Measurements from ENCODE around the gene ZSCAN4. TPM values are rescaled to one million over a fixed set of nuclear protein-coding genes. Genes with fewer than 3 reads are reported as not detected.

Gene ZSCAN4
- polyA plus RNA-seq, 2 of the 4 experiments (the other 2 are of a cell fraction), result 0.04 TPM; not detected in 1

DNA sequence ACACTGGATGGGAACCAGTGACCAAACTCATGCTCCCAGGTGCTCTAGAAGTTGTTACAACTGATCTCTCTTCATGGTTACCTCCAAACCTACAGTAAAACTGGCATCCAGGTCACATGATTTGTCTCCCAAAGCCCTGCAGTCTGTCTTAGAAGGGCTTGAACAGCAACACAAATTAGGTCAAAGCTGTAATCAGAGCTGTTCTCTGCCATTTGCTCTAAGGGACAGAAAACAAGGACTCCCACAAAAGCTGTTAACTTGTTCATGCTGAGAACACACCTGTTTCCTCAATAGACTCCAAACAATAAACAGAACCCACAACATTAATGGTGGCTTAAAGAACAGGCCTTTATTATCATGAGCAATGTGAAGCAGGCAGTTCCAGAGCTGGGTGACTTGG, 50.7 kb downstream of the ZSCAN4 start:
- Histone ChIP-seq H3K9me3 (peaks cover 90% of the 10 kb centered on the region), H3K4me1 (no peaks in the 10 kb centered on the region), H3K4me2 (no peak overlapping the region), H3K4me3 (no peak overlapping the region), H3K27ac (no peak overlapping the region)
- DNase-seq (ENCODE audit: low read depth in 1 of 2, low spot score in 1 of 2) (no peak), ATAC-seq (no peak), FAIRE-seq (no peak)
- CTCF ChIA-PET, result interaction anchor here (1.5 kb wide), 1 partner anchor 31 kb away, joined by 3 read pairs; no protein-coding TSS in a partner anchor
- POLR2A ChIA-PET, result no interaction called here
- TF ChIP-seq CHD4 (IDR thresholded peaks at IDR 0.05; ENCODE audit: borderline replicate concordance) (no peak), ESRRA (IDR thresholded peaks at IDR 0.05; ENCODE audit: borderline replicate concordance, low read length) (no peak), TFCP2L1 (CRISPR knock-in tag; IDR thresholded peaks at IDR 0.05) (no peak), ZC3H11A (IDR thresholded peaks at IDR 0.05) (no peak), KDM1A (IDR thresholded peaks at IDR 0.05; ENCODE audit: low read depth) (no peak), RARB (CRISPR knock-in tag; IDR thresholded peaks at IDR 0.05) (no peak), PHF8 (IDR thresholded peaks at IDR 0.05; ENCODE audit: borderline replicate concordance, low read depth) (no peak), ZSCAN20 (CRISPR knock-in tag; IDR thresholded peaks at IDR 0.05) (no peak), FOSL2 (IDR thresholded peaks at IDR 0.05) (no peak), FOSL2 (CRISPR knock-in tag; IDR thresholded peaks at IDR 0.05) (no peak), POLR2AphosphoS2 (conservative IDR thresholded peaks at IDR 0.05; ENCODE audit: low read length) (no peak), TP53 (CRISPR knock-in tag; IDR thresholded peaks at IDR 0.05) (no peak)
- TF ChIP-seq, protein P1, sequence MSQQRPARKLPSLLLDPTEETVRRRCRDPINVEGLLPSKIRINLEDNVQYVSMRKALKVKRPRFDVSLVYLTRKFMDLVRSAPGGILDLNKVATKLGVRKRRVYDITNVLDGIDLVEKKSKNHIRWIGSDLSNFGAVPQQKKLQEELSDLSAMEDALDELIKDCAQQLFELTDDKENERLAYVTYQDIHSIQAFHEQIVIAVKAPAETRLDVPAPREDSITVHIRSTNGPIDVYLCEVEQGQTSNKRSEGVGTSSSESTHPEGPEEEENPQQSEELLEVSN (IDR thresholded peaks at IDR 0.05; ENCODE audit: borderline replicate concordance, low read depth), result no peak
- TF ChIP-seq, protein P2, sequence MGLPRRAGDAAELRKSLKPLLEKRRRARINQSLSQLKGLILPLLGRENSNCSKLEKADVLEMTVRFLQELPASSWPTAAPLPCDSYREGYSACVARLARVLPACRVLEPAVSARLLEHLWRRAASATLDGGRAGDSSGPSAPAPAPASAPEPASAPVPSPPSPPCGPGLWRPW (IDR thresholded peaks at IDR 0.05), result no peak
- TF ChIP-seq, protein P3, sequence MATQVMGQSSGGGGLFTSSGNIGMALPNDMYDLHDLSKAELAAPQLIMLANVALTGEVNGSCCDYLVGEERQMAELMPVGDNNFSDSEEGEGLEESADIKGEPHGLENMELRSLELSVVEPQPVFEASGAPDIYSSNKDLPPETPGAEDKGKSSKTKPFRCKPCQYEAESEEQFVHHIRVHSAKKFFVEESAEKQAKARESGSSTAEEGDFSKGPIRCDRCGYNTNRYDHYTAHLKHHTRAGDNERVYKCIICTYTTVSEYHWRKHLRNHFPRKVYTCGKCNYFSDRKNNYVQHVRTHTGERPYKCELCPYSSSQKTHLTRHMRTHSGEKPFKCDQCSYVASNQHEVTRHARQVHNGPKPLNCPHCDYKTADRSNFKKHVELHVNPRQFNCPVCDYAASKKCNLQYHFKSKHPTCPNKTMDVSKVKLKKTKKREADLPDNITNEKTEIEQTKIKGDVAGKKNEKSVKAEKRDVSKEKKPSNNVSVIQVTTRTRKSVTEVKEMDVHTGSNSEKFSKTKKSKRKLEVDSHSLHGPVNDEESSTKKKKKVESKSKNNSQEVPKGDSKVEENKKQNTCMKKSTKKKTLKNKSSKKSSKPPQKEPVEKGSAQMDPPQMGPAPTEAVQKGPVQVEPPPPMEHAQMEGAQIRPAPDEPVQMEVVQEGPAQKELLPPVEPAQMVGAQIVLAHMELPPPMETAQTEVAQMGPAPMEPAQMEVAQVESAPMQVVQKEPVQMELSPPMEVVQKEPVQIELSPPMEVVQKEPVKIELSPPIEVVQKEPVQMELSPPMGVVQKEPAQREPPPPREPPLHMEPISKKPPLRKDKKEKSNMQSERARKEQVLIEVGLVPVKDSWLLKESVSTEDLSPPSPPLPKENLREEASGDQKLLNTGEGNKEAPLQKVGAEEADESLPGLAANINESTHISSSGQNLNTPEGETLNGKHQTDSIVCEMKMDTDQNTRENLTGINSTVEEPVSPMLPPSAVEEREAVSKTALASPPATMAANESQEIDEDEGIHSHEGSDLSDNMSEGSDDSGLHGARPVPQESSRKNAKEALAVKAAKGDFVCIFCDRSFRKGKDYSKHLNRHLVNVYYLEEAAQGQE (IDR thresholded peaks at IDR 0.05), result no peak

DNA sequence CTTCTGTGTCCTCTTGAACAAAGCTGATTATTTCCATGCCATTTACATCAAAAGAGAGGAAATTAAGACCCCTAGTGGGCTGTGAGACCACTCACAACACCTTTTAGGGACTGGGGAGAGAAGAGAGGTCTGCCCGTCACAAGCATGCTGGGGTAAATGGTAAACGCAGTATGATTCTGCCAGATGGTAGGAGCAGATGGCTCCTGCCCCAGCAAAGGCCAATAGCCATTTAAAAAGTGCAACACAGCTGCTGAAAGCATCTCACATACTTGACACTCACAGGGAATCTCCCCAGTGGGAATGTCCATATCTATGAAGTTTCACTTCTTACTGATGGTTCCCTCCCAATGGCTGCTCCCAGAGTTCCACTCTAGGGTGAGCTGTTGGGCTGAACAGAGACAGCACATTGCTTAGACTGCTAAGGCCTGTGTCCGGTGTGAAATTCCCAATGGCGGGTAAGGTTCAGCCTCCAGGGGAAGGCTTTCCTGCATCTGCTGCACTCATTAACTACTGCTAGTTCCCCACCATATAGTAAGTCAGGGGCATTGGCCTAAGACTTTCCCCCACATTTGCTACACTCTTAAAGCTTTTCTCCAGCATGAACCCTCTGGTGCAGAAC, 51.3 kb downstream of the ZSCAN4 start:
- POLR2A ChIA-PET, result no interaction called here
- CTCF ChIA-PET, result interaction anchor here (1.5 kb wide), 1 partner anchor 32 kb away, joined by 3 read pairs; no protein-coding TSS in a partner anchor
- Histone ChIP-seq H3K9me3 (peaks cover 88% of the 10 kb centered on the region), H3K4me2 (no peak overlapping the region), H3K4me3 (no peak overlapping the region), H3K4me1 (no peaks in the 10 kb centered on the region), H3K27ac (no peak overlapping the region)
- ATAC-seq (no peak), DNase-seq (ENCODE audit: low read depth in 1 of 2, low spot score in 1 of 2) (no peak), FAIRE-seq (no peak)
- no peak for TF ChIP-seq RNF2 (IDR thresholded peaks at IDR 0.05; ENCODE audit: borderline replicate concordance, low read depth)
- TF ChIP-seq, protein P1 (IDR thresholded peaks at IDR 0.05; ENCODE audit: borderline replicate concordance, low read depth), result no peak
- no peak for TF ChIP-seq EHMT2 (IDR thresholded peaks at IDR 0.05; ENCODE audit: low read depth)
- TF ChIP-seq, protein P4, sequence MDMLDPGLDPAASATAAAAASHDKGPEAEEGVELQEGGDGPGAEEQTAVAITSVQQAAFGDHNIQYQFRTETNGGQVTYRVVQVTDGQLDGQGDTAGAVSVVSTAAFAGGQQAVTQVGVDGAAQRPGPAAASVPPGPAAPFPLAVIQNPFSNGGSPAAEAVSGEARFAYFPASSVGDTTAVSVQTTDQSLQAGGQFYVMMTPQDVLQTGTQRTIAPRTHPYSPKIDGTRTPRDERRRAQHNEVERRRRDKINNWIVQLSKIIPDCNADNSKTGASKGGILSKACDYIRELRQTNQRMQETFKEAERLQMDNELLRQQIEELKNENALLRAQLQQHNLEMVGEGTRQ (IDR thresholded peaks at IDR 0.05), result no peak
- no peak for TF ChIP-seq ZFP36 (IDR thresholded peaks at IDR 0.05; ENCODE audit: borderline replicate concordance, partially characterized antibody)
- no peak for TF ChIP-seq CHD2 (IDR thresholded peaks at IDR 0.05; ENCODE audit: low read length, partially characterized antibody)
- no peak for TF ChIP-seq POLR2AphosphoS2 (conservative IDR thresholded peaks at IDR 0.05; ENCODE audit: low read length)
- no peak for TF ChIP-seq HOXB5 (CRISPR knock-in tag; IDR thresholded peaks at IDR 0.05)
- TF ChIP-seq, protein P2 (IDR thresholded peaks at IDR 0.05), result no peak
- WGBS (ENCODE audit: missing lambda C conversion rate), result 89% methylated on average over 4 of the region's 4 CpGs

All from A549 (cell line).